ENCODE data around the gene IQGAP2.

The IQGAP2 gene

DNA sequence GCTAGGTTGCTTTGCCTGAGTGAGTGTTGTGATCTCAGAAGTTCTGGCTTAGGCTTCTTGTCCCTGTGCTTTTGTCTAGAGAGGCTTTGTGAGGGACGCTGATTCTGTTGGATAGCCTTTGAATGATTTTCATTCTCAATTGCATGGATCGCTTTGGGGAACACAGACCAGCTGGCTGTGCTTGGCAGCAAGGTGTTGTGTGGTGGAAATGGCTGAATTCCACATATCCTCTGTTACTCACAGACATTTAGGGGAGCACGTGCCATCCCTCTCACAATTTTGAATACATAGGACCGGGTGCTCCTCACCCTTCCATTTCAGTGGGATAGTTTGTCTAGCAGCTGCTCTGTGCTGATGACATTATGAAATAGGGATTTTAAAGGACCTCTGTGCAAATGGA is 76.2 kb downstream of the IQGAP2 start:
- DNase-seq = no peak

DNA sequence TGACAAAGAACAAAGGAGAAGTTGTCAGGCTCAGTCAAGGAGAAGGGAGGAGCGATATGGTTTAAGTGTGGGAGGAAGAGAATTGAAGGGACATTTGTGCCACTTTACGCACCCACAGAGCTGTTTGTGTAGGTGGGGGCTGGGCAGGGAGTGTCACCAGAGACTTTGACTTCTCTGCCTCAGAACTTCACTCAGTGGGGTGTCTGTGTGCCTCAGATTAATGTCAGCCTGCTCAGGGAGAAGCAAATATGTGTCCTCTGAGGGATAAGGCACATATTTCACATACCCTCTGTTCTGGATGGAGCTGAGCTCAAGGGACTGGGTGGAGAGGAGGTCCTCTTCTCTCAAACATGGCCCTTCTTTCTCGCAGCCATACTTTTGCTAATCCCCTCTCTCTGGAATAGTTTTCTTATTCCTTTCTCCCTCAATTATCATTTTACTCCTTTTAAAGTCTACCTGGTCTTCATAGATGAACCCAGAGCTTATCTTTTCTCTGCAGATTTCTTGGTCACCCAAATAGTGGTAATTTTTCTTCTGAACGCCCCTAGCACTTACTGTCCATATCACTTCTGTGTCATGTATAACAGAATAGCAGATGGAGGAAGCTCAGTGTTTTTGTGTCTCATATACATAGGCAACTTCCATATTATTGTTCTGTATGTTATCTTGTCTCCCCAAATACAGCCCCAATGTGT is 77.0 kb downstream of the IQGAP2 start:
- DNase-seq = no peak

DNA sequence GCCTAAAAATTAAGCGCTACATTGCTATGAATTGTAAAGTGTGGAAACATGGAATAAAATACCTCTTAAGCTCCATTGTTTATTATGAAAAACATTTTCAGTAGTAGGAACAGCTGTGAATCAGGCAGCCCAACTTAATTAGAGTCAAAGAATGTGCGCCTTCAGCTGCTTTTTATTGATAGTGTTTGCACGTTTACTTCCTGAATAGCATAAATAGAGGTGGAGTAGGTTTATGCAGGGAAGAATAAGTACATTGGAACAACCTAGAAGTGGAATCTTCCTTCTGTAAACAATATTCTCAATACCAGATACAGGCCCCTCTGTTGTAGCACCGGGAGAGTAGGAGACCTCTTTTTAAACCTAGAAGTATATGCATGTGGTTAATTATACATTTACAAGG is 79.9 kb downstream of the IQGAP2 start:
- no peak for DNase-seq

DNA sequence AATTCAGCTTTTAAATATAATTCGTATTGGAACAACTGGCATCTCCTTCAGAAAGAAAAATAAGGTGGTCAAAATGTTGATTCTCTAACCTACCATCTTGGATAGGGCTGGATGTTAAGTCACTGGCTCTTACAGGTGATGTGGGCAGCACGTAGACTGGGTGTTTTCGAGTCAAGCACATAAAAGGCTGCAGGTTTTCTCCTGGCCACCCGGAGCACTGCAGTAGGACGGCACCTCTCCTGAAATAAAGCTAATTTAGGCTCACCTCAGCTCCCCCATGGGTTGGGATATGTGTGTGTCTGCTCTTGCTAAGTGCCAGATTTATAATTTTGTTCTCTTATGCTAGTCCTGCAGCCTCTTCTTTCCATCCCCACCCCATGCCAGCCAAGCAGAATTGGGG is 80.3 kb downstream of the IQGAP2 start:
- no peak for DNase-seq

DNA sequence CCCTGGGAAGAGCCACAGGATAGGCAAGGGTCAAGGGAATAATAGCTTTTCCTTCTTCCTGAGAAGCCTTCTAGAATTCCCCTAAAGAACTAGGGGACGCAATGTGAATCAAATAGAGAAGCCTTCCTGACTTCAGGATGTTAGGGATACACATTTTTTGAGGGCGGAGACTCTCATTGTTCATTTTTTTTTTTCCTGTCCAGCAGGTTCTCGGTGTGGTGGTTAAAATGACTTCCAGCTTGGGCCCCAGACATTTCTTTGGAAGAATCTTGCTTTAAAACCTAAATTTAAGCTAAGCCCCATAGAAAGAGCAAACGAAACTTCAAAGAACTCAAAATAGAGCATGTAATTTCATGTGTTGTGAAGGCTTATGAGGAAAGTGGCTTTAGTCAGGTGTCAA is 80.8 kb downstream of the IQGAP2 start:
- DNase-seq = no peak

DNA sequence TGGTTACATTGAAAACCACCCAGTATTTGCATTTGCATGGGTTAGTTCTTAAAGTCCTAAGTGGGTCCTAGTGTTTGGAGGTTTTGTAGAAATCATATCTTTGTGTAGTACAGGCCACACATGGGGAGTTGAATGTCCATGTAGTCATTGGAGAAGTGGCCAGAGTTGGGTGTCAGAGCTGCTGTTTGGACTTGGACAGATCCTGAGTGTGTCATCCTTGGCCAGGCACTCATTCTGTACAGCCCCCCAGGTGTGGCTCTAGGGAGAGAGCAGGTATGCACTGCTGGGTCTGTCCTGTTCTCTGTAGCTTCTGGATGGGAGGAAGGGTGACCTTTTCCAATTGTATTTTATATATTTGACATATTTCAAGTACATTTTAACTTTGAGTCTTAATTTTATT is 82.4 kb downstream of the IQGAP2 start:
- DNase-seq = no peak

DNA sequence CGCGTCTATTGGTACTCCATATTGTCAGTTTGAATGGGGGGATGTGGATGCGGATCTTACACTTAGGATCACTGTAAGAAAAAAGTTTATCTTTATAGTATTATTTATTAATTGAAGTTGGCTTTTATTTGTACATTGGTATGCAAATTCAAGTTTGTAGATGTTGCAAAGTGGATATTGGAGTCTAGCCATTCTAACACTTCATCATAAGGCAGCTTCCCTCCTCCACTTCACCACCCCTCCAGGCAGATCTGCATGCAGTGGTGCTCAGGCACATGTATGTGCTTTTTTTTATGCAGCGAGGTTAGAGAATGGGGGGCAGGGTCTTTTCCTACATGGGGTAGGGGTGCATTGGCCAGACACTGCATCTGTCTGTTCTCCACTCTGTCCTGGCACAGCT is 84.3 kb downstream of the IQGAP2 start:
- no peak for DNase-seq

DNA sequence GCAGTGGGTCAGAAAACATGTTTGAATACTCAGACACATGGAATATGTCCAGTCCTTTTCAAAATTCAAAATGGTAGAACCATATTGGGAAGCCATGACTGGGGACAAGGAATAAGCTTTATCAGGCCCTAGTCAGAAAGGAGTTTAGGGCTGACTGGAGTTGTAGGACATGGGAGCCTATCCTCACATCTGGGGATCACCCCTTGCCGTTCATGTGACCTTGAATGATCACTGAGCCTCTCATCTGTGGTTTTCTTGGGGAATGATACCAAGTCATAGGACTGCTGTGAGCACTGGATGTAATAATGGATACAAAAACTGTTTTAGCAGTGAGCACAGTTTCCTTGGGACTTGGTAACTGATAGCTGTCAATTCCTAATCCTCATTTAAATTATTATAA is 84.7 kb downstream of the IQGAP2 start:
- no peak for DNase-seq

DNA sequence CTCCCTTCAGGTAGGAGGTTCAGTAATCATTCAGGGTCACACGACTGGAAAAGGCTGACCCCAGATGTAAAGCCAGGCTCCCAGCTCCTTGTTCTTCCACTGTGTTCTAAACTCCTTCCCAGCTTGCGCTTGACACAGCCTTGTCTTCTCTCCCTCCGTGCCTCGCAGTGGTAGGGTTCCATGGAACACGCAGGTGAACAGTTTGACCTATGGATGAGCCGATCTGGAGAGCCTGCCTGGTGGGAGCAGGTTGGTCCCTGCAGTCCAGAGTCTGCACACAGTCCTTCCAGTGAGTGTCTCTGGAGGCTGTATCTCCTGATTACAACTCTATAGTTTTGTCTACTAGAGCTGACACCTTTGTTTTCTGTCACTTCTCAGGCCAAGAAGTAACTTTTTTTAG is 85.9 kb downstream of the IQGAP2 start:
- DNase-seq = no peak

DNA sequence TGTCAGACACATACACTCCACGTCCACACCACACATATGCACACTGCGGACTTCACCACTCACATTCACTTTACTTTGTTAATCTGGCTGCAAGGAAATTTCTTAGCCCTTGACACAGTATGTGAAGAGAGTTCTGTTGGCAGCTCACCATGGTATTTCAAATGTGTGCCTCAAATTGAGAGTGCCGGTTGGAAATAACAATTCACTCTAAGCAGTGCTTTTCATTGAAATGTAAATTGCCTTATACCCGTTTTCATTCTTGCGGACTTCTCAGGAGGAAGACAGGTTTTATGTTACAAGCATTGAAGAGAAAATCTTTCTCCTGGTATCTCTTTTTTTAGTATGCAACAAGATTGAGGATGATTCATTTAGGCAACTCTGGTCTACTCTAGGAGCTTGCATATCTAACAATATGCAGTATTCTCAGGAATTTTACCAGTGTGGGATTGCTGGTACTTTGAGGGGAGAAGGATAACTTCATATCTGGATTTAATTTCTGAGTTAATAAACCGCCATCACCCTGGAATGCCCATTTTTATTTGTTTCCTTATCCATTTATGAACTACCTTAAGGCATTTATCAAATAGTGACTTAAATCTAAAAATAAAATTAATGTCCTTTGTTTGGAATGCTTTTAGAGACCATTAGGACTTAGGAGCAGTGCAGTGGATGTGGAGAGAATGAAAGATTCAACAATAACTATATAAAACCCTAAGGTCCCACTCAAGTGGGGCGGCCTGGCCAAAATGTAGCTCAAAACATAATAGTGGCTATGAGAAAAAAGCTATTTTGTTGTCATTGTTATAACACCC is 87.0 kb downstream of the IQGAP2 start:
- no peak for DNase-seq

DNA sequence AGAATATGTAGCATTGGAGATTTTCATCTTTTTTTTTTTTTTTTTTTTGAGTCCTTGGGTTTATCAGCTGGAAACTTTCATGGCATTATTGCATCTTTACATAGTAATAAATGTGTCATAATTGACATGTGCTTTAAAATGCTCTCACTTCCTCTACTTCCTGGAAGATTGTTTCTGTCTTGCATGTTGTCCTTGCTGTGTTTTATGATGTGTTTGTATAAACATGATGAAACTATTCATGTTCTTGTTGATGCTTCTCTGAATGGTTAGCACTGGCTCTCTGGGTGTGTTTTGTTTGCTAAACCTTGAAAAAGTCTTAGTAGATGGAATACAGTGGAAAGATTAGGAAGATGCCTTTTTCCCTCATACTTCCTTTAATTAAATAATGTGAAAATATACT is 87.9 kb downstream of the IQGAP2 start:
- no peak for DNase-seq

DNA sequence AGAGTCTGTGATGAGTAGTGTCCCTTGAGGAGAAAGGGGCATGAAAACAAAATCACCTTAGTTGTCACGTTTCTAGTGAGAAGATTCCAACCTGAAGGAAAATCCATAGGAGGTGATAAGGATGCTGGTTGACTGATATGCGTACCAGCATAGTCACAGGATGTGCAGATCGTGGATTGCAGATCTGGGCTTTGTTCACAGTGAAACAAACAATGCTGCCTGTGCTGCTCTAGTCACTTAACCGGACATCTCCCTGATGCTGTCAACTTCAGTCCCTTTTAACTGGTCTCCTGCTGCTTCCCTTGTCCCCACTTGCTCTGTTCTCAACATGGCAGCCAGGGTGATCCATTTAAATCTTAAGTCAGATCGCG is 89.7 kb downstream of the IQGAP2 start:
- no peak for DNase-seq

DNA sequence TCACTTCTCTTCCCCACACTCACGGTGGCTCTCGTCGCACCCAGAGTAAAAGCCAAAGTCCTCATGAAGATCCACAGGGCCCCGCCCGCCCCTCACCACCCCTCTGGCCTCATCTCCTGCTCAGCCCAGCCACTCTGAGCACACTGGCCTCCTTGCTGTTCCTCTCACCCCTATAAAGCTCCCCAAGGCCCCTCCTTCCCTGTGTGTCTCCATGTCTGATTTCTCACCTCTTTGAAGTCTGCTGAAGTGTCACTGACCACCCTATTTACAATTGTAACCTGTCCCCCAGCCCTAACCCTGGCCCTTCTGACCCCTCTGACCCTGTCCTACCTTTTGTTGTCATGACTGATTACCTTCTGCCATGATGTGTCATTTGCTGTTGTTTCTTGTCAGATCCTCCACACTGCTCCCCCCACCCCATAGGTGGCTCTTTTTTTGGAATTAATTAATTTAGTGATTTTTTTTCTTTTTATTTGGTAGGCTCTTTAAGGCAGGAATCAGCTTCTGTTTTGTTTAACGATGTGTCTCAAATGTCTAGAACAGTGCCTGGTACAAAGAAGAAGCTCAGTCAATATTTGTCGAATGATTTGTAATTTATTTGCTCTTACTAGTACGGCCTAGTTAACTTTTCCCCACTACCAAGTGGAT is 90.2 kb downstream of the IQGAP2 start:
- no peak for DNase-seq

DNA sequence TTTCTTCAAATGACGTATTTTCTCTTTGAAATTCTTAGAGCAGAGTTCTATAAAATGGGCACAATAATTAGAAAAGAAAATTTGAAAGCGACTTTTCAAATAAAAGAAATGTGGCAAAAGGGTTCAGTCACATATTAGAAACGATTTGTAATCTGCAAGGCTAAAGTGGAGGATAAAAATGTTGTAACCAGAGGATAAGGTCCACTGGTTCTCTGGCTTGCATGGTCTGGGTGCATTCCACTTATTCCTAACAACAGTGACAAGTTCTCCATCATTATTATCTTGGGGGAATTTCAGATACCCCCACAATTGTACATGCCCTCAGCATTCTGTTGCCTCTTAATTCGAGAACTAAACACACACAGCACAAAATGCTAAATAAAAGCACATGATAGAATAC is 91.1 kb downstream of the IQGAP2 start:
- DNase-seq = no peak

DNA sequence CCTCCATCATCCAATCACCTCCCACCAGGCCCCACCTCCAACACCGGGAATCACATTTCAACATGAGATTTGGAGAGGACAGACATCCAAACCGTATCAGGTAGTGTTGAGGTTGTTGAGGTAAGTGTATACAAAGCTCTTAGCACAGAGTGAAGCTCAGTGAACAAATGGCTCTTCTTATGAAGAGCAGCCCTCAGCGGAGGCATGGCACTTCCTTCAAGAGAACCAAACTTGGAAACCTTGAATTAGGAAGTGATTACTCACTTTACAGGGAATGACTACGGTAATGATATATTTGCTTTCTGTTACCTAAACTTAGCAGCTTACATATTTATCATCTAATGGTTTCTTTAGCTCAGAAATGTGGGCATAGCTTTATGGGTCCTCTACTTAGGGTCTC is 92.8 kb downstream of the IQGAP2 start:
- no peak for DNase-seq

DNA sequence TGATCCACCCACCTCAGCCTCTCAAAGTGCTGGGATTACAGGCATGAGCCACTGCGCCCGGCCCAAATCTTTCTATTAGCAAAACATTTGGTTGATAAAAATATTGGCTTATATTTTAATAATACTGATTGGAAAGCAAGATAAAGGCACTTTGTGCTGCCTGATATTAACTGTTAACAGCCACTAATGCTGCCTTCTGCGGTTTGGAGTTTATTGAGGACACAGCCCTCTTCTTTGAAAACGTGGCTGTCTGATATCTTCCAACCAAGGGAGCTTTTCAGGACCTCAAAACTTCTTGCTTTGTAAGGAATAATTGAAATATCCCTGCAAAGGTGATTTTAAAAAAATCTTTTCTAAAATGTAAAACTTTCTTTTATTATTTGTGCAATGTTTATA is 94.0 kb downstream of the IQGAP2 start:
- no peak for DNase-seq

DNA sequence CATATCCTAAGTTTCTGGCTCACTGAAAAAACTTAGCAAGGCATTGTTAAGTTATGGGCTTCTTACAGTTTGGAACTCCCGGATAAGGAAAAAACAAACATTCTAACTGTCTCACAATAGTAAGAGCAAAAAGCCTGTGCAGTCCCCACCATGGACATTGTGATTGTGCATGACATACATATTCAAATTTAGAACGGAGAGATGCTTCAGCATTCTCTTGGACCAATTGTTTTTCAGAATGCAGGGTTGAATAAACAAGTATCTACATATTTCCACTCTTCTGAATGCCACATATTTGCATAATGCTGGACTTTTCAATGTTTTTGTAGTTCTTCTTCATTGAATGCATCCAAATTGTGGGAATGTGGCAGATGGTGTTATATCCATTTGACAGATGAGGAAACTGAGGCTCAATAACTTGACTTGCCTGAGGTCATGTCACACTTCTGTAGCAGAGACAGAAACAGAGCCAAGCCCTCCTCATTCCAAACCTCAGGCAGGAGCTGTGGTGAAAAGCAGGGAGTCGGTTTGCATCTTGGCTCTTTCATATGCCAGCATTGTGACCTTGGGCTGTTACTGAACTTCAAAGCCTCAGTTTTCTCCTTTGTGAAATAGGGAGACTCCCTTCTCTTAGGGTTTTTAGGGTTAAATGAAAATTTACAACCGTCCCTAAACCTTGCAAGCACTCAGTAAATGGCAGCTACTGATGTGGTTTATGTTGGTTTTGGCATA is 95.1 kb downstream of the IQGAP2 start:
- DNase-seq = no peak

DNA sequence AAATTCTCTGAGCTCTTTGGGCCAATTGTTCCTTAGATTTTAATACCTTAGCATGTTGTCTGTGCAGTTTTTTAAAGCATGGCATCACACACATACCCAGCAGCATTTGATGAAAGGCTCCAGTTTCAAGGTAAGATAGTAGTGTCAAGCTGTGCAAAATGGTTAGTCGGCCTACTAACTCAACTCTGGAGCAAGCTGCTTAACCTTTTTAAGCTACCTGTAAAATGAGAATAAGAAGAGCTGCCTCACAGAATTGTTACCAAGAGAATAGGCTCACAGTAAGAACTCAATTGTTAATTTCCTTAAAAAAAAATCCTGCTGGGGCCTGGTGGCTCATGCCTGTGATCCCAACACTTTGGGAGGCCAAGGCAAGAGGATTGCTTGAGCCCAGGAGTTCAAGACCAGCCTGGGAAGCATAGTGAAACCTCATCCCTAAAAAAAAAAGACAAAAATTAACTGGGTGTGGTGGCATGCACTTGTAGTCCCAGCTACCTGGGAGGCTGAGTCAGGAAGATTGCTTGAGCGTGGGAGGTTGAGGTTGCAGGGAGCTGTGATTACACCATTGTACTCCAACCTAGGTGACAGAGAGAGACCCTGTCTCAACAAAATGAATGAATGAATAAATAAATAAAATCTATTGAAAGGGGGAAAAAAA is 96.5 kb downstream of the IQGAP2 start:
- no peak for DNase-seq

DNA sequence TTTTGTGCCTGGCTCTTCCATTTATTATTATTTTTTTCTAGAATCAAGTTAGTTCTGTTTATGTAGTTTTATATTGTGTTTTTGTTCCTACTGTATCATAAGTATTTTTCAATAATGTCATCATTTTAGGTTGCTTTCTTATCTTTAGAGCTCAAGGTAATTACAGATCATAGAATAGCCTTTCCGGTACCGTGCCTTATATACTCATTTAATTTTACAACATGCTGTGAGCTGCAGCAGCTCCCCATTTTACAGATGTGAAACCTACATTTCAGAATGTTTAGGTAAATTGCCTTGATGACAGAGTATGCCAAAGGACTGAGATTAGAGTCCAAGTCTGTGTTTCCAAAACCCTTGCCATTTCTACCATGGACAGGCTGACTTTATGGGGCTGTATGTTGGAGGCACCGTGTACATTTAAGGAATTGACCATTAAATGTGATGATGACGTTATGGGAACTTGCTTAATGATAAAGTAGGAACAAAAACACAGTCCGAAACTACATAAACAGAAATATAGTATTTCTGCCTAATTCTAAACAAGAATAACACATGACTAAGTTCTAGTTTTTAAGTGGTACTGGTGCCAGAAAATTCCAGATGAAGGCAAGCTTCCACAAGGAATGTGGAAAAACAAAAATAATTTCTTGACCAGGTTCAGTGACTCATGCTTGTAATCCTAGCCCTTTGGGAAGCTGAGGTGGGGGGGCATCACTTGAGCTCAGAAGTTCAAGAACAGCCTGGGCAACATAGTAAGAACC is 97.7 kb downstream of the IQGAP2 start:
- DNase-seq = no peak

DNA sequence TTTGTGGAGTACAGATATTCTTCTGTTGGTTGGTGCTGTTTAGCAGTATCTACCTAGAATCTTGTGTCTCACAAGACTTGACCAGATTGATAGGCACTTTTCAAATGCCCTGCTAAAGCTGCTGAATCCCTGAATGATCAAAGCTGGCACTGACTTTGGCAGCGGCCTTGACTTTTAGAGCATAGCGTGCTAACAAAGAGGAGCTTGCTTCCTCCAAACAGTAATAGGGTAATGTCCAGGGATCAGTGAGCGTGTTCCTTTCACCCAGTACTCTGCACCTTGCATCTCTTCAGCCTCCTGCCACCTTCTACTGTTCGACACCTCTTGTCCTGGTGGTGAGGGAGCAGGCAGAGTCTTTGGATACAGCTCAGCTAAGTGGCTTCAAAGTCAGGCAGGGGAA is 100.8 kb downstream of the IQGAP2 start:
- no peak for DNase-seq

DNA sequence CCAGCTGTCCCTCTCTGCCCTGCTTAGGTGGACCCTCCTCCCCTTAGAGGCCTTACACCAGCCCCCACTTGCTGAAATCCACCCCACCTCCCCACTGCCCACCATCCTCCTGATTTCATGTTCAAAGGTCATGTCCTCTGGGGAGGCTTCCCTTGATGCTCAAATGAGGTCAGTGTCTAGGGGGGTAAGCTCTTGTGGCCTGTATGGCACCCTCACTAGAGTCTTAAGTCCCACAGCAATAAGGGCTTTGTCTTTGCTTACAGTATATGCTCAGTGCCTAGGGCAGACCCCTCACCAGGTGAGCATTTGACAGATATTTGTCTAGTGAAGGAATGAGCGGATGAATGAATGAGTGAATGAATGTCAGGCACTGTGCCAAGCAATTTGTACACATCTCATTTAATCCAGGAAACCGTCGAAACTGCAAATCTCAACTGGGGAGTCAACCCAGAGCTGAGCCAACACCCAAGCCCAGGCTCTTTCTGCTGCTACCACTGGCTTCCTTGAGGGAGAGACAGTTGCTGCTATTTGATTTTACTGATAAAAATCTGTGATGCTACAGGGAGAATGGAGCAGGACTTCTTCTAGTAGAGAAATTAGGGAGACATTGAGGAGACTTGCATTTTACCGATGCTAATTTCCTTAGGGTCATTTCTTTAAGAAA is 101.9 kb downstream of the IQGAP2 start:
- no peak for DNase-seq

DNA sequence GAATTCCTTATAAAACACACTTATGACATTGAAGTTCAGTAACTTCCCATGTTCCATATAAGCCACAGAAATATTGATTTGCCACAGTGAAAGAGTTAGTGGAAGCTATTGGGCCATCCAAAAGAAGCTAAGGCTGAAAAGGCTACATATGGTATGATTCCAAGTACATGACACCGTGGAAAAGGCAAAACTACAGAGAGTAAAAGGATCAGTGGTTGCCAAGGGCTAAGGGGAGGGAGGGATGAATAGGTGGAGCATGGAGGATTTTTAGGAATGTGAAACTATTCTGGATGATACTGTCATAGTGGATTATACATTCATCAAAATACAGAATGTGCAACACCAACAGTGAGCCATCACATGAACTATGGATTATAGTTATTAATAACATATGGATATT is 110.4 kb downstream of the IQGAP2 start:
- no peak for DNase-seq

All from COR-L47 (cell line).